HEK293 (cell line): Measurements from ENCODE around the gene MSANTD1.

Experiments
- CTCF ChIA-PET: fragments of 350-600 bp; formaldehyde crosslinking; extraction: SDS; loops from one replicate; lab custom pipeline; 2021; ENCODE audit warnings: antibody characterized with exemption; lab: Yijun Ruan, JAX
- POLR2A ChIA-PET: fragments of 300-600 bp; formaldehyde crosslinking; extraction: SDS; loops from one replicate; lab custom pipeline; 2020; ENCODE audit warnings: antibody characterized with exemption, inconsistent platforms; lab: Yijun Ruan, JAX
- H3K27ac ChIP-seq: fragments of 200-500 bp; sonication (Bioruptor generic); 2 replicates; pipeline ENCODE4 v1.5.1; 2014; ENCODE audit warnings: low read depth, low read length, control low read depth, inconsistent platforms; ENCODE audit errors: extremely low read depth
- H3K36me3 ChIP-seq, 2 experiments: fragments of 200-500 bp in 1 of 2; sonication (Bioruptor generic) in 1 of 2; 1 replicate in 1 of 2; 2 replicates in 1 of 2; pipeline ENCODE4 v1.5.1; 2014 to 2017; ENCODE audit warnings: inconsistent platforms in 2 of 2, low read length in 2 of 2; ENCODE audit not compliant: control insufficient read depth in 2 of 2, insufficient read depth in 1 of 2
- H3K4me1 ChIP-seq: fragments of 200-500 bp; sonication (Bioruptor generic); 2 replicates; pipeline ENCODE4 v1.5.1; 2014; ENCODE audit warnings: mild to moderate bottlenecking, low read length, inconsistent platforms; ENCODE audit not compliant: control insufficient read depth, insufficient read depth
- H3K4me3 ChIP-seq: 2 replicates; pipeline ENCODE4 v1.5.1; 2011; ENCODE audit warnings: low read depth, mild to moderate bottlenecking, control low read depth, low read length, moderate library complexity
- H3K9me3 ChIP-seq: fragments of 200-500 bp; sonication (Bioruptor generic); 2 replicates; pipeline ENCODE4 v1.5.1; 2014; ENCODE audit warnings: low read depth, low read length, inconsistent platforms; ENCODE audit not compliant: control insufficient read depth, insufficient read depth
- BCL11B ChIP-seq: fragments of 450-650 bp; formaldehyde crosslinking; IDR thresholded peaks from 2 replicates; pipeline ENCODE4 v1.5.1; 2016; ENCODE audit warnings: low read depth, missing biosample characterization, missing genetic modification characterization
- GLIS2 ChIP-seq: fragments of 450-650 bp; formaldehyde crosslinking; IDR thresholded peaks from 2 replicates; pipeline ENCODE4 v1.5.1; 2016; ENCODE audit warnings: missing biosample characterization, missing genetic modification characterization
- SCRT1 ChIP-seq: fragments of 450-650 bp; formaldehyde crosslinking; IDR thresholded peaks from 2 replicates; pipeline ENCODE4 v1.5.1; 2016; ENCODE audit warnings: missing biosample characterization, missing genetic modification characterization, borderline replicate concordance
- ZBTB1 ChIP-seq: fragments of 450-650 bp; formaldehyde crosslinking; IDR thresholded peaks from 2 replicates; pipeline ENCODE4 v1.5.1; 2016; ENCODE audit warnings: missing biosample characterization, missing genetic modification characterization
- ZFP37 ChIP-seq: fragments of 450-650 bp; formaldehyde crosslinking; IDR thresholded peaks from 2 replicates; pipeline ENCODE4 v1.5.1; 2016; ENCODE audit warnings: missing biosample characterization, missing genetic modification characterization
- ZIC2 ChIP-seq: fragments of 450-650 bp; formaldehyde crosslinking; IDR thresholded peaks from 2 replicates; pipeline ENCODE4 v1.5.1; 2016; ENCODE audit warnings: missing biosample characterization, missing genetic modification characterization
- ZNF155 ChIP-seq: fragments of 450-650 bp; formaldehyde crosslinking; IDR thresholded peaks from 2 replicates; pipeline ENCODE4 v1.5.1; 2016; ENCODE audit warnings: missing biosample characterization, missing genetic modification characterization
- ZNF157 ChIP-seq: fragments of 450-650 bp; formaldehyde crosslinking; IDR thresholded peaks from 2 replicates; pipeline ENCODE4 v1.5.1; 2016; ENCODE audit warnings: missing biosample characterization, missing genetic modification characterization
- ZNF174 ChIP-seq: fragments of 450-650 bp; formaldehyde crosslinking; IDR thresholded peaks from 2 replicates; pipeline ENCODE4 v1.5.0; 2017; ENCODE audit warnings: missing biosample characterization, mild to moderate bottlenecking, missing genetic modification characterization
- ZNF311 ChIP-seq: fragments of 450-650 bp; formaldehyde crosslinking; IDR thresholded peaks from 2 replicates; pipeline ENCODE4 v1.5.1; 2017; ENCODE audit warnings: missing biosample characterization, missing genetic modification characterization, borderline replicate concordance
- ZNF747 ChIP-seq: fragments of 450-650 bp; formaldehyde crosslinking; IDR thresholded peaks from 2 replicates; pipeline ENCODE4 v1.5.1; 2016; ENCODE audit warnings: missing biosample characterization, missing genetic modification characterization
- TF ChIP-seq, protein P1 (sequence below): fragments of 450-650 bp; formaldehyde crosslinking; IDR thresholded peaks from 2 replicates; pipeline ENCODE4 v1.5.1; 2017; ENCODE audit warnings: missing biosample characterization, missing genetic modification characterization
- TF ChIP-seq, protein P2 (sequence below): fragments of 450-650 bp; formaldehyde crosslinking; IDR thresholded peaks from 2 replicates; pipeline ENCODE4 v1.5.1; 2016; ENCODE audit warnings: missing biosample characterization, missing genetic modification characterization
- TF ChIP-seq, protein P3 (sequence below): fragments of 450-650 bp; formaldehyde crosslinking; IDR thresholded peaks from 2 replicates; pipeline ENCODE4 v1.5.1; 2016; ENCODE audit warnings: missing biosample characterization, missing genetic modification characterization
- TF ChIP-seq, protein P4 (sequence below): fragments of 450-650 bp; formaldehyde crosslinking; IDR thresholded peaks from 2 replicates; pipeline ENCODE4 v1.5.1; 2016; ENCODE audit warnings: missing biosample characterization, missing genetic modification characterization

MSANTD1 gene

DNA sequence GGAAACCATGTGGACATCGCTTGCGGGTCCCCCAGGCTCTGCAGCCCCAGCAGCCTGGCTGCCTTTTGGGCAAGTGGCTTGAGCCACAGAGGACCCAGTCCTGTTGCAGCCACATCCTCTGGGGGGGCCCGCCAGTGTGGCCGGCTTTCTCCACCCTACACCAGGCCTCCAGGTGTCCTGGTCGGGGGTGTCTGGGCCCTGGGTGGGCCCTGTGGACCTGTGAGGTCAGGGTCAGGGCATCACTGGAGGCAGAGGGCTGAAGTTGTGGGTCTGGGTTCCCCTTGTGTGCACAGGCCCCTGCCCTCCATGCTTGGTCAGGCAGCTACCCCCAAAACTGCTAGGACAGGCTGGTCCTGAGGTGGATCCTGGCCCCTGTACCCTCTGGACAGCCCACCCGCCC, 3.3 kb upstream of the MSANTD1 start:
- POLR2A ChIA-PET = no interaction called here
- no peak for TF ChIP-seq ZNF747
- no peak for TF ChIP-seq ZNF157 (tag by site-specific recombination)
- TF ChIP-seq GLIS2 (tag by site-specific recombination) = 0 out of 2 replicates have a peak, but pooled peaks have one; percentile 27
- TF ChIP-seq, all 188 proteins: peak for 1
- CTCF ChIA-PET = interaction anchor here (1.1 to 1.2 kb wide), 2 partner anchors 12 to 139 kb away, joined by 3 to 5 read pairs; no protein-coding TSS in a partner anchor

DNA sequence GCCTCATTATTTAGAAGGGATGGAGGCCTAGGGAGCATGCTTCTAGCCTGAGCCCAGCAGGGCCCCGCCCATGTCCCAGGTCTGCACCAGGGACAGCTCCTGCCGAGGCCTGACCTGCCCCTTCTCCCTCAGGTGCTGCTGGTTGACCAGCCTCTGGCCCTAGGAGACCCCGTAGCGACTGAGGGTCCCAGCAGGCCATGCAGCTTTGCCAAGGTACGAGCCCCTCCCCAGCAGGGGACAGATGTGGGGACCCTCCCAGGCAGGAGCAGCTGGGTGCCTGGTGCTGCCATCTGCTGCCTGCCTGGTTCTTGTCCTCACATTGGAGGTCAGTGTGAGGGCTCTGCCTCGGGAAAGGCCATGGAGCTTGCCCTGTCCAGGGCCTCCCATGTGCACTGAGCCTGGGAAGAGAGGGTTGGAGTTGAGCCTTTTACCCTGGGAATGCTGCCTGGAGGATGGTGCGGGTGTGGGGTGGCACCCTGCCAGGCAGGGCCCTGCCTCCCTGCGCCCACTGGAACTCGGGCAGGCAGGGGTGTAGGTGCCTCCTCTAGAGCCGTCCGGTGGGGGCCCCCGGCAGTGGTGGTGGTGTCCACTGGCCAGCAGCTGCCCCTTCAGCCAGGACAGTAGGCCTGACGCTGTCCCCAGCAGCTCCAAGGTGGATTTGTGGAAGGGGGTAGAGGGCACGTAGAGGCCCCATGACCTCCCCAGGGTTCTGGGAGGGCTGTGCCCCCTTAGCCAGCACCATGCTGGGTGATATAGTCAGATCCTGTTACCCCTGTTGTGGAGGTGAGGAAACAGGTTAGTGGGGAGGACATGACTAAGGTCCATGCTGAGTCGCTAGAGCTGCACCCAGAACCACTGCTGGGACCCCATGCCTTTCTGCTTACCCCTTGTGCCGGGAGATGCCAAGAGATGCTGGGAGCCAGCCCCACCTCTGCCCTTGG, 2.2 kb upstream of the MSANTD1 start:
- ChIA-PET CTCF (interaction anchor here (1.1 to 1.2 kb wide), 2 partner anchors 13 to 140 kb away, joined by 3 to 5 read pairs; no protein-coding TSS in a partner anchor), POLR2A (no interaction called here)
- Histone ChIP-seq H3K9me3 (no peaks in the 10 kb centered on the region), H3K4me1 (no peaks in the 10 kb centered on the region), H3K4me3 (no peak overlapping the region), H3K27ac (no peak overlapping the region), H3K36me3 (peaks cover 0 to 17% of the 10 kb centered on the region in 2 experiments; a peak in 1 of 3 replicates)
- TF ChIP-seq ZIC2 = peak; percentile 51
- no peak for TF ChIP-seq BCL11B (tag by site-specific recombination)
- peak; percentile 49; the same call in 1 of the 2 replicates for TF ChIP-seq GLIS2 (tag by site-specific recombination)
- TF ChIP-seq ZBTB1 = no peak
- TF ChIP-seq SCRT1 (tag by site-specific recombination) = no peak
- TF ChIP-seq, protein P1, sequence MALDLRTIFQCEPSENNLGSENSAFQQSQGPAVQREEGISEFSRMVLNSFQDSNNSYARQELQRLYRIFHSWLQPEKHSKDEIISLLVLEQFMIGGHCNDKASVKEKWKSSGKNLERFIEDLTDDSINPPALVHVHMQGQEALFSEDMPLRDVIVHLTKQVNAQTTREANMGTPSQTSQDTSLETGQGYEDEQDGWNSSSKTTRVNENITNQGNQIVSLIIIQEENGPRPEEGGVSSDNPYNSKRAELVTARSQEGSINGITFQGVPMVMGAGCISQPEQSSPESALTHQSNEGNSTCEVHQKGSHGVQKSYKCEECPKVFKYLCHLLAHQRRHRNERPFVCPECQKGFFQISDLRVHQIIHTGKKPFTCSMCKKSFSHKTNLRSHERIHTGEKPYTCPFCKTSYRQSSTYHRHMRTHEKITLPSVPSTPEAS = no peak
- TF ChIP-seq, protein P2, sequence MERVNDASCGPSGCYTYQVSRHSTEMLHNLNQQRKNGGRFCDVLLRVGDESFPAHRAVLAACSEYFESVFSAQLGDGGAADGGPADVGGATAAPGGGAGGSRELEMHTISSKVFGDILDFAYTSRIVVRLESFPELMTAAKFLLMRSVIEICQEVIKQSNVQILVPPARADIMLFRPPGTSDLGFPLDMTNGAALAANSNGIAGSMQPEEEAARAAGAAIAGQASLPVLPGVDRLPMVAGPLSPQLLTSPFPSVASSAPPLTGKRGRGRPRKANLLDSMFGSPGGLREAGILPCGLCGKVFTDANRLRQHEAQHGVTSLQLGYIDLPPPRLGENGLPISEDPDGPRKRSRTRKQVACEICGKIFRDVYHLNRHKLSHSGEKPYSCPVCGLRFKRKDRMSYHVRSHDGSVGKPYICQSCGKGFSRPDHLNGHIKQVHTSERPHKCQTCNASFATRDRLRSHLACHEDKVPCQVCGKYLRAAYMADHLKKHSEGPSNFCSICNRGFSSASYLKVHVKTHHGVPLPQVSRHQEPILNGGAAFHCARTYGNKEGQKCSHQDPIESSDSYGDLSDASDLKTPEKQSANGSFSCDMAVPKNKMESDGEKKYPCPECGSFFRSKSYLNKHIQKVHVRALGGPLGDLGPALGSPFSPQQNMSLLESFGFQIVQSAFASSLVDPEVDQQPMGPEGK (tag by site-specific recombination) = no peak
- TF ChIP-seq, protein P3, sequence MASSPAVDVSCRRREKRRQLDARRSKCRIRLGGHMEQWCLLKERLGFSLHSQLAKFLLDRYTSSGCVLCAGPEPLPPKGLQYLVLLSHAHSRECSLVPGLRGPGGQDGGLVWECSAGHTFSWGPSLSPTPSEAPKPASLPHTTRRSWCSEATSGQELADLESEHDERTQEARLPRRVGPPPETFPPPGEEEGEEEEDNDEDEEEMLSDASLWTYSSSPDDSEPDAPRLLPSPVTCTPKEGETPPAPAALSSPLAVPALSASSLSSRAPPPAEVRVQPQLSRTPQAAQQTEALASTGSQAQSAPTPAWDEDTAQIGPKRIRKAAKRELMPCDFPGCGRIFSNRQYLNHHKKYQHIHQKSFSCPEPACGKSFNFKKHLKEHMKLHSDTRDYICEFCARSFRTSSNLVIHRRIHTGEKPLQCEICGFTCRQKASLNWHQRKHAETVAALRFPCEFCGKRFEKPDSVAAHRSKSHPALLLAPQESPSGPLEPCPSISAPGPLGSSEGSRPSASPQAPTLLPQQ = no peak
- TF ChIP-seq ZNF174 (tag by site-specific recombination) = no peak
- no peak for TF ChIP-seq ZFP37
- no peak for TF ChIP-seq ZNF155 (tag by site-specific recombination)
- TF ChIP-seq, protein P4, sequence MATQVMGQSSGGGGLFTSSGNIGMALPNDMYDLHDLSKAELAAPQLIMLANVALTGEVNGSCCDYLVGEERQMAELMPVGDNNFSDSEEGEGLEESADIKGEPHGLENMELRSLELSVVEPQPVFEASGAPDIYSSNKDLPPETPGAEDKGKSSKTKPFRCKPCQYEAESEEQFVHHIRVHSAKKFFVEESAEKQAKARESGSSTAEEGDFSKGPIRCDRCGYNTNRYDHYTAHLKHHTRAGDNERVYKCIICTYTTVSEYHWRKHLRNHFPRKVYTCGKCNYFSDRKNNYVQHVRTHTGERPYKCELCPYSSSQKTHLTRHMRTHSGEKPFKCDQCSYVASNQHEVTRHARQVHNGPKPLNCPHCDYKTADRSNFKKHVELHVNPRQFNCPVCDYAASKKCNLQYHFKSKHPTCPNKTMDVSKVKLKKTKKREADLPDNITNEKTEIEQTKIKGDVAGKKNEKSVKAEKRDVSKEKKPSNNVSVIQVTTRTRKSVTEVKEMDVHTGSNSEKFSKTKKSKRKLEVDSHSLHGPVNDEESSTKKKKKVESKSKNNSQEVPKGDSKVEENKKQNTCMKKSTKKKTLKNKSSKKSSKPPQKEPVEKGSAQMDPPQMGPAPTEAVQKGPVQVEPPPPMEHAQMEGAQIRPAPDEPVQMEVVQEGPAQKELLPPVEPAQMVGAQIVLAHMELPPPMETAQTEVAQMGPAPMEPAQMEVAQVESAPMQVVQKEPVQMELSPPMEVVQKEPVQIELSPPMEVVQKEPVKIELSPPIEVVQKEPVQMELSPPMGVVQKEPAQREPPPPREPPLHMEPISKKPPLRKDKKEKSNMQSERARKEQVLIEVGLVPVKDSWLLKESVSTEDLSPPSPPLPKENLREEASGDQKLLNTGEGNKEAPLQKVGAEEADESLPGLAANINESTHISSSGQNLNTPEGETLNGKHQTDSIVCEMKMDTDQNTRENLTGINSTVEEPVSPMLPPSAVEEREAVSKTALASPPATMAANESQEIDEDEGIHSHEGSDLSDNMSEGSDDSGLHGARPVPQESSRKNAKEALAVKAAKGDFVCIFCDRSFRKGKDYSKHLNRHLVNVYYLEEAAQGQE (tag by site-specific recombination) = peak; percentile 86
- TF ChIP-seq ZNF311 (tag by site-specific recombination) = no peak

More for the DNA sequence above, 3.3 kb upstream of the MSANTD1 start:
- Histone ChIP-seq H3K4me3 (no peak overlapping the region), H3K4me1 (no peaks in the 10 kb centered on the region), H3K9me3 (no peaks in the 10 kb centered on the region), H3K27ac (no peak overlapping the region), H3K36me3 (peaks cover 0 to 27% of the 10 kb centered on the region in 2 experiments; a peak in 1 of 3 replicates)
